ENCODE results near the gene POLA2. TPM values are rescaled to one million over a fixed set of nuclear protein-coding genes. Genes with fewer than 3 reads are reported as not detected.

POLA2 gene
- total and polyA plus RNA-seq, 9 of the 15 experiments (the other 6 are each of a cell fraction or from before 2014, with no cell fraction given), result 2.7 to 134 (median 44.4) TPM

DNA sequence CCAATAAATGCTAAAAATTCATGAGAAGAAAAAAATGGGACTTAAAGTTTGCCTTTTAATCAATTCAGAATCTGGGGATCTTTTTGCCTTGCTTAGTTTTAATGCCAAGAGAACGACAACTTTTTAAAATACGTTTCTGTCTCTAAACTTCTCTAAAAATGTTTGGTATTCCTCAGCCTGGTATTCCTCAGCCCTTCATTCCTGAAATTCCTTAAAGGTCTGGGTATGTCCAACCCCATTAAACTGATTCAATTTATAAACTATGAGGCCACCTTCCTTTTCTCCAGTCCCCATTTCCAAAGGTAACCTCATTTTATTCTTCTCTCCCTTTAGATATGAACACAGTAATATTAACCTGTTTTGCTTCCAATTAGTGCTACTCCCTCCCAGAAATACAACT is 16.6 kb downstream of the POLA2 start:
- Histone ChIP-seq H4K20me1 (replicated peaks; ENCODE audit: control insufficient read depth, insufficient read depth, low read length) (no peaks in the 10 kb centered on the region), H3K36me3 (ENCODE audit: control insufficient read depth, insufficient read depth, low read length) (peaks cover 80% of the 10 kb centered on the region), H3K4me1 (replicated peaks in 1 of 2; ENCODE audit: control insufficient read depth in 2 of 2, insufficient read depth in 2 of 2, low read length in 2 of 2) (peaks cover 0 to 9% of the 10 kb centered on the region in 2 experiments; a peak in 3 of 5 replicates), H3K4me2 (ENCODE audit: insufficient read depth, low read length) (no peak overlapping the region), H3K27me3 (ENCODE audit: control insufficient read depth in 2 of 2, insufficient read depth in 2 of 2, low read length in 2 of 2) (no peaks in the 10 kb centered on the region), H3K9me3 (replicated peaks; ENCODE audit: control insufficient read depth, insufficient read depth, low read depth, low read length) (no peaks in the 10 kb centered on the region), H3K9me1 (ENCODE audit: control insufficient read depth, insufficient read depth, low read length) (no peaks in the 10 kb centered on the region), H3K79me2 (ENCODE audit: control insufficient read depth, insufficient read depth, low read length) (peaks cover 3% of the 10 kb centered on the region; the same call in 1 of the 3 replicates), H2AFZ (ENCODE audit: low read depth, low read length) (no peak overlapping the region), H3K4me3 (no peak overlapping the region), H3K9ac (ENCODE audit: insufficient read depth in 1 of 2, low read depth in 2 of 2, low read length in 2 of 2) (no peak overlapping the region), H3K27ac (ENCODE audit: extremely low read depth, low read depth, low read length) (no peak overlapping the region)
- 81% methylated on average over 2 of the region's 2 CpGs for WGBS (ENCODE audit: insufficient coverage, low coverage, missing lambda C conversion rate)
- BruUV-seq (replicated peaks), result TSS peak; percentile 9
- no peak for TF ChIP-seq ZNF280B (CRISPR knock-in tag; IDR thresholded peaks at IDR 0.05)
- TF ChIP-seq, protein P1, sequence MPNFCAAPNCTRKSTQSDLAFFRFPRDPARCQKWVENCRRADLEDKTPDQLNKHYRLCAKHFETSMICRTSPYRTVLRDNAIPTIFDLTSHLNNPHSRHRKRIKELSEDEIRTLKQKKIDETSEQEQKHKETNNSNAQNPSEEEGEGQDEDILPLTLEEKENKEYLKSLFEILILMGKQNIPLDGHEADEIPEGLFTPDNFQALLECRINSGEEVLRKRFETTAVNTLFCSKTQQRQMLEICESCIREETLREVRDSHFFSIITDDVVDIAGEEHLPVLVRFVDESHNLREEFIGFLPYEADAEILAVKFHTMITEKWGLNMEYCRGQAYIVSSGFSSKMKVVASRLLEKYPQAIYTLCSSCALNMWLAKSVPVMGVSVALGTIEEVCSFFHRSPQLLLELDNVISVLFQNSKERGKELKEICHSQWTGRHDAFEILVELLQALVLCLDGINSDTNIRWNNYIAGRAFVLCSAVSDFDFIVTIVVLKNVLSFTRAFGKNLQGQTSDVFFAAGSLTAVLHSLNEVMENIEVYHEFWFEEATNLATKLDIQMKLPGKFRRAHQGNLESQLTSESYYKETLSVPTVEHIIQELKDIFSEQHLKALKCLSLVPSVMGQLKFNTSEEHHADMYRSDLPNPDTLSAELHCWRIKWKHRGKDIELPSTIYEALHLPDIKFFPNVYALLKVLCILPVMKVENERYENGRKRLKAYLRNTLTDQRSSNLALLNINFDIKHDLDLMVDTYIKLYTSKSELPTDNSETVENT (CRISPR knock-in tag; IDR thresholded peaks at IDR 0.05), result no peak
- TF ChIP-seq POLR3G (IDR thresholded peaks at IDR 0.05; ENCODE audit: extremely low read depth, insufficient read length, insufficient replicate concordance), result no peak
- TF ChIP-seq KLF6 (CRISPR knock-in tag; IDR thresholded peaks at IDR 0.05; ENCODE audit: borderline replicate concordance), result no peak
- TF ChIP-seq FOXA3 (CRISPR knock-in tag; conservative IDR thresholded peaks at IDR 0.05 in 1 of 2, IDR thresholded peaks at IDR 0.05 in 1 of 2), result no peak
- TF ChIP-seq KLF13 (tag; IDR thresholded peaks at IDR 0.05; ENCODE audit: borderline replicate concordance, low read depth), result no peak
- no peak for TF ChIP-seq TCF3 (CRISPR knock-in tag; IDR thresholded peaks at IDR 0.05)
- no peak for TF ChIP-seq ZNF766 (CRISPR knock-in tag; conservative IDR thresholded peaks at IDR 0.05)
- no peak for TF ChIP-seq MLX (CRISPR knock-in tag; conservative IDR thresholded peaks at IDR 0.05)
- TF ChIP-seq GATAD2A (IDR thresholded peaks at IDR 0.05), result no peak
- no peak for TF ChIP-seq MBD1 (CRISPR knock-in tag; IDR thresholded peaks at IDR 0.05)
- TF ChIP-seq PTRF (tag; IDR thresholded peaks at IDR 0.05), result no peak
- TF ChIP-seq BACH1 (tag; IDR thresholded peaks at IDR 0.05), result no peak
- ChIA-PET CTCF (ENCODE audit: low intra/inter-chr PET ratio) (no interaction called here), POLR2A (interaction anchor here (0.6 to 1.6 kb wide), 4 partner anchors 8 to 161 kb away, joined by 3 to 4 read pairs (median 4); partner anchors contain the start of genes SPDYC and ZNHIT2)
- no peak for FAIRE-seq
- in situ Hi-C loops (cut with MboI), result loop anchor here (5.0 kb wide), 1 partner anchor 234 kb away; no protein-coding TSS in a partner anchor
- ATAC-seq, result no peak
- no peak for DNase-seq (ENCODE audit: extremely low read depth in 1 of 4, low spot score in 3 of 4)
- intact Hi-C loops (cut with micrococcal nuclease), result no loop called here
